Endodermal cell (in vitro differentiated cells): ENCODE results near the gene AQP1. TPM values are rescaled to one million over a fixed set of nuclear protein-coding genes. Genes with fewer than 3 reads are reported as not detected.

Source experiments
- DNase-seq: peaks from one replicate; pipeline ENCODE4 v3.0.0-alpha.2; 2017
- H3K27ac ChIP-seq: 2 replicates; pipeline ENCODE4 v1.5.1; 2013; ENCODE audit warnings: mild to moderate bottlenecking, low read depth, low read length, moderate library complexity
- H3K27me3 ChIP-seq: 2 replicates; pipeline ENCODE4 v1.6.1; 2013; ENCODE audit warnings: mild to moderate bottlenecking, low read length, moderate library complexity; ENCODE audit not compliant: insufficient read depth, control insufficient read depth, poor library complexity, severe bottlenecking
- H3K36me3 ChIP-seq: 2 replicates; pipeline ENCODE4 v1.7.0; 2013; ENCODE audit warnings: mild to moderate bottlenecking, low read length, moderate library complexity; ENCODE audit not compliant: control insufficient read depth, insufficient read depth
- H3K4me1 ChIP-seq: one replicate; pipeline ENCODE4 v1.7.0; 2013; ENCODE audit warnings: low read length; ENCODE audit not compliant: control insufficient read depth, insufficient read depth
- H3K4me3 ChIP-seq: 2 replicates; pipeline ENCODE4 v1.5.1; 2013; ENCODE audit warnings: mild to moderate bottlenecking, low read length, moderate library complexity
- H3K9ac ChIP-seq: 2 replicates; pipeline ENCODE4 v1.6.1; 2013; ENCODE audit warnings: mild to moderate bottlenecking, low read length, moderate library complexity; ENCODE audit not compliant: poor library complexity, severe bottlenecking; ENCODE audit errors: extremely low read depth
- H3K9me3 ChIP-seq: 2 replicates; pipeline ENCODE4 v1.6.1; 2013; ENCODE audit warnings: mild to moderate bottlenecking, low read length, moderate library complexity; ENCODE audit not compliant: control insufficient read depth
- H3K27ac Mint-ChIP-seq: 2 replicates; pipeline ENCODE4 v1.8.0; 2020; ENCODE audit warnings: mixed read lengths
- H3K27me3 Mint-ChIP-seq: 2 replicates; pipeline ENCODE4 v1.8.0; 2021; ENCODE audit warnings: mild to moderate bottlenecking, mixed read lengths; ENCODE audit not compliant: insufficient read depth
- H3K36me3 Mint-ChIP-seq: 2 replicates; pipeline ENCODE4 v1.8.0; 2020; ENCODE audit warnings: low read depth, mixed read lengths
- H3K4me1 Mint-ChIP-seq: 2 replicates; pipeline ENCODE4 v1.8.0; 2020; ENCODE audit warnings: mixed read lengths
- H3K4me3 Mint-ChIP-seq: 2 replicates; pipeline ENCODE4 v1.8.0; 2020; ENCODE audit warnings: mild to moderate bottlenecking, moderate library complexity, mixed read lengths
- H3K9me3 Mint-ChIP-seq: 2 replicates; pipeline ENCODE4 v1.8.0; 2020; ENCODE audit warnings: mild to moderate bottlenecking, mixed read lengths
- CTCF ChIP-seq: fragments of 200-600 bp; sonication (generic); conservative IDR thresholded peaks from 2 replicates; pipeline ENCODE4 v1.5.0; 2021; ENCODE audit warnings: antibody characterized with exemption, mild to moderate bottlenecking
- WGBS, 2 experiments: methylation state at CpG; one replicate each; pipeline versions ENCODE4 v1.1.5 to v1.1.7; 2013; ENCODE audit warnings: missing lambda C conversion rate in 2 of 2, mixed read lengths in 1 of 2; ENCODE audit not compliant: insufficient coverage in 1 of 2, insufficient read length in 1 of 2; 5-methylcytosine and 5-hydroxymethylcytosine counted together
- total RNA-seq, 2 donors: library from RNA; stranded (reverse); fragmentation: NEBNext Ultra II Directional in 1 of 2; extraction: Animal tissue kit (Norgen Biotek cat#: 25700) in 1 of 2; gene quantifications; 2 replicates in 1 of 2; 3 replicates in 1 of 2; pipeline ENCODE4 v1.2.1, GENCODE V29; 2021

AQP1 gene
- total RNA-seq, 2 donors from 2014 or later, result 0.26 to 0.91 TPM

GRCh38 chr7:30899630-30900029 is 12.0 kb upstream of the AQP1 start:
- Histone ChIP-seq H3K9ac (no peak overlapping the region), H3K36me3 (no peaks in the 10 kb centered on the region), H3K27me3 (no peaks in the 10 kb centered on the region), H3K4me1 (peaks cover 10% of the 10 kb centered on the region), H3K27ac (no peak overlapping the region), H3K4me3 (no peak overlapping the region), H3K9me3 (no peaks in the 10 kb centered on the region)
- DNase-seq, result no peak
- WGBS, 2 experiments, result 88 to 89% methylated on average over 2 to 6 of the region's 6 CpGs
- TF ChIP-seq CTCF, result no peak
- Mint-ChIP-seq H3K4me3 (no peak overlapping the region), H3K36me3 (no peaks in the 10 kb centered on the region), H3K9me3 (no peaks in the 10 kb centered on the region), H3K27me3 (no peaks in the 10 kb centered on the region), H3K27ac (no peak overlapping the region), H3K4me1 (peaks cover 17% of the 10 kb centered on the region)

GRCh38 chr7:30900053-30900452 is 11.6 kb upstream of the AQP1 start:
- H3K27ac Mint-ChIP-seq, result no peak overlapping the region
- no peaks in the 10 kb centered on the region for H3K9me3 ChIP-seq
- H3K36me3 Mint-ChIP-seq, result no peaks in the 10 kb centered on the region
- peaks cover 10% of the 10 kb centered on the region for H3K4me1 ChIP-seq
- TF ChIP-seq CTCF, result no peak
- DNase-seq, result no peak
- H3K36me3 ChIP-seq, result no peaks in the 10 kb centered on the region
- no peak overlapping the region for H3K9ac ChIP-seq
- peaks cover 17% of the 10 kb centered on the region for H3K4me1 Mint-ChIP-seq
- WGBS, 2 experiments, result 89 to 92% methylated on average over 5 to 9 of the region's 9 CpGs
- H3K4me3 ChIP-seq, result no peak overlapping the region
- no peak overlapping the region for H3K4me3 Mint-ChIP-seq
- H3K27me3 Mint-ChIP-seq, result no peaks in the 10 kb centered on the region
- no peak overlapping the region for H3K27ac ChIP-seq
- H3K27me3 ChIP-seq, result no peaks in the 10 kb centered on the region
- no peaks in the 10 kb centered on the region for H3K9me3 Mint-ChIP-seq

- no peak overlapping the region for H3K9ac ChIP-seq
- Mint-ChIP-seq H3K4me3 (no peak overlapping the region), H3K9me3 (no peaks in the 10 kb centered on the region), H3K27me3 (no peaks in the 10 kb centered on the region), H3K36me3 (no peaks in the 10 kb centered on the region), H3K4me1 (peaks cover 12% of the 10 kb centered on the region), H3K27ac (no peak overlapping the region)
- H3K4me3 ChIP-seq, result no peak overlapping the region
- H3K36me3 ChIP-seq, result no peaks in the 10 kb centered on the region
- no peaks in the 10 kb centered on the region for H3K27me3 ChIP-seq
- H3K27ac ChIP-seq, result no peak overlapping the region
- WGBS, 2 experiments, result 90 to 99% methylated on average over 8 to 11 of the region's 11 CpGs
- DNase-seq, result no peak
- TF ChIP-seq CTCF, result no peak
- no peaks in the 10 kb centered on the region for H3K9me3 ChIP-seq
- peaks cover 6% of the 10 kb centered on the region for H3K4me1 ChIP-seq
Measured at GRCh38 chr7:30900803-30901362, 10.8 kb upstream of the AQP1 start.
